Retinal pigment epithelial cell (primary cell): ENCODE measurements around the gene FAM13C.

Source experiments
- DNase-seq: peaks from one replicate; pipeline ENCODE4 v3.0.0-alpha.2; 2010; ENCODE audit warnings: low read depth
- H3K4me3 ChIP-seq: 2 replicates; pipeline ENCODE4 v1.5.1; 2011; ENCODE audit warnings: mild to moderate bottlenecking, low read length, control low read depth, moderate library complexity
- CTCF ChIP-seq: conservative IDR thresholded peaks from 2 replicates; pipeline ENCODE4 v1.5.1; 2011; ENCODE audit warnings: low read depth, low read length, control low read depth, inconsistent platforms

FAM13C gene

GRCh38 chr10:59265141-59265540, 97.2 kb downstream of the FAM13C start:
- H3K4me3 ChIP-seq, result no peak overlapping the region
- no peak for DNase-seq
- TF ChIP-seq CTCF, result no peak

- DNase-seq, result no peak
- no peak for TF ChIP-seq CTCF
- H3K4me3 ChIP-seq, result no peak overlapping the region
These were observed 103.5 kb downstream of the FAM13C start for GRCh38 chr10:59258890-59259289.

GRCh38 chr10:59257224-59257623, 105.1 kb downstream of the FAM13C start:
- H3K4me3 ChIP-seq, result no peak overlapping the region
- no peak for TF ChIP-seq CTCF
- DNase-seq, result no peak

GRCh38 chr10:59255463-59255862, 106.9 kb downstream of the FAM13C start:
- no peak overlapping the region for H3K4me3 ChIP-seq
- DNase-seq, result no peak
- TF ChIP-seq CTCF, result no peak

- H3K4me3 ChIP-seq, result no peak overlapping the region
- no peak for TF ChIP-seq CTCF
These were observed 109.9 kb downstream of the FAM13C start for GRCh38 chr10:59252491-59252890.

GRCh38 chr10:59245686-59246085, 116.7 kb downstream of the FAM13C start:
- TF ChIP-seq CTCF, result no peak
- no peak overlapping the region for H3K4me3 ChIP-seq
- DNase-seq, result no peak

More at GRCh38 chr10:59252491-59252890, 109.9 kb downstream of the FAM13C start:
- DNase-seq, result no peak

- no peak overlapping the region for H3K4me3 ChIP-seq
- DNase-seq, result no peak
- no peak for TF ChIP-seq CTCF
These were observed 117.5 kb downstream of the FAM13C start for GRCh38 chr10:59244871-59245270.
